NCI-H2029 (cell line): Measurements from ENCODE around the gene STEEP1.

Source experiments
- DNase-seq: peaks from one replicate; lab custom pipeline; 2025; lab: John Stamatoyannopoulos, UW

Gene STEEP1

GRCh38 chrX:119488749-119489148, 76.5 kb downstream of the STEEP1 start:
- DNase-seq, result no peak
